NB4 (cell line): Measurements from ENCODE around the gene CREBRF.

ENCODE experiments used
- MYC ChIP-seq: IDR thresholded peaks from 2 replicates; pipeline ENCODE4 v1.6.1; 2011; ENCODE audit warnings: low read depth, low read length
- POLR2A ChIP-seq: IDR thresholded peaks from 2 replicates; pipeline ENCODE4 v1.6.1; 2011; ENCODE audit warnings: mild to moderate bottlenecking; ENCODE audit not compliant: insufficient read length; ENCODE audit errors: extremely low read depth
- TF ChIP-seq, protein P1 (sequence below): IDR thresholded peaks from one replicate; pipeline ENCODE4 v1.5.1; 2012; ENCODE audit warnings: low read depth, low read length
- TF ChIP-seq, protein P2 (sequence below): IDR thresholded peaks from 2 replicates; pipeline ENCODE4 v1.6.1; 2011; ENCODE audit warnings: low read depth, low read length

DNA sequence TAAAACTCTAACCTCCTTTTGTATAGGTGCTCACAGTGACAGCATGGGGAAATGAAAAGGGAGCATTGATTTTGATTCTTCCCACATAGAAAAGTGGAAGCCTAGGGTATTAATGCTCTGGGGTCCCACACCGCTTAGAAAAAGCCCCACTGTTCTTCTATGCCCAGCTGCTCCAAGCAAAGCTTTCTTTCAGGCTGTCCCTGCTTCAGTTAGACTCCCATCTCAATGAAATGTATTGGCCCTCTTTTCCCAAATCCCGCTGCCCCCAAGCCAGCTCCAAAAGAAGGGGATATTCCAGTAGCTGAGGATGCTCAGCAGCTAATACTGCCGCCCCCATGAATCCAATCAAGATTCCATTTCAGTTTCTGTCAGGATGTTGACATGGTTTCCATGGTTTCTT is 17.0 kb upstream of the CREBRF start:
- TF ChIP-seq, protein P1, sequence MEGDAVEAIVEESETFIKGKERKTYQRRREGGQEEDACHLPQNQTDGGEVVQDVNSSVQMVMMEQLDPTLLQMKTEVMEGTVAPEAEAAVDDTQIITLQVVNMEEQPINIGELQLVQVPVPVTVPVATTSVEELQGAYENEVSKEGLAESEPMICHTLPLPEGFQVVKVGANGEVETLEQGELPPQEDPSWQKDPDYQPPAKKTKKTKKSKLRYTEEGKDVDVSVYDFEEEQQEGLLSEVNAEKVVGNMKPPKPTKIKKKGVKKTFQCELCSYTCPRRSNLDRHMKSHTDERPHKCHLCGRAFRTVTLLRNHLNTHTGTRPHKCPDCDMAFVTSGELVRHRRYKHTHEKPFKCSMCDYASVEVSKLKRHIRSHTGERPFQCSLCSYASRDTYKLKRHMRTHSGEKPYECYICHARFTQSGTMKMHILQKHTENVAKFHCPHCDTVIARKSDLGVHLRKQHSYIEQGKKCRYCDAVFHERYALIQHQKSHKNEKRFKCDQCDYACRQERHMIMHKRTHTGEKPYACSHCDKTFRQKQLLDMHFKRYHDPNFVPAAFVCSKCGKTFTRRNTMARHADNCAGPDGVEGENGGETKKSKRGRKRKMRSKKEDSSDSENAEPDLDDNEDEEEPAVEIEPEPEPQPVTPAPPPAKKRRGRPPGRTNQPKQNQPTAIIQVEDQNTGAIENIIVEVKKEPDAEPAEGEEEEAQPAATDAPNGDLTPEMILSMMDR: no peak
- TF ChIP-seq, protein P2, sequence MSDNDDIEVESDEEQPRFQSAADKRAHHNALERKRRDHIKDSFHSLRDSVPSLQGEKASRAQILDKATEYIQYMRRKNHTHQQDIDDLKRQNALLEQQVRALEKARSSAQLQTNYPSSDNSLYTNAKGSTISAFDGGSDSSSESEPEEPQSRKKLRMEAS: no peak
- no peak for TF ChIP-seq POLR2A
- TF ChIP-seq MYC: no peak
